GM12878 (cell line): ENCODE measurements around the gene RFT1. TPM values are rescaled to one million over a fixed set of nuclear protein-coding genes. Genes with fewer than 3 reads are reported as not detected.

Experiments used
- ATAC-seq: fragments of 200-7000 bp; cut with Tn5 transposase; 3 replicates; pipeline ENCODE4 v1.9.1; 2020; ENCODE audit warnings: mild to moderate bottlenecking, moderate library complexity
- BruUV-seq: library from RNA; stranded (reverse); fragments of 400-500 nt; replicated peaks from 2 replicates; lab custom pipeline; 2021; lab: Mats Ljungman, UMichigan
- CTCF ChIA-PET: fragments of 300-600 bp; sonication (Branson Sonifier 250); formaldehyde crosslinking; extraction: SDS; loops from one replicate; lab custom pipeline; 2021; ENCODE audit warnings: inconsistent platforms; lab: Yijun Ruan, JAX
- POLR2A ChIA-PET: fragments of 350-600 bp; formaldehyde crosslinking; extraction: SDS; loops from one replicate; lab custom pipeline; 2021; ENCODE audit warnings: inconsistent platforms; lab: Charles Lee
- RAD21 ChIA-PET: fragments of 300-600 bp; sonication (Branson Sonifier 250); formaldehyde crosslinking; loops from one replicate; lab custom pipeline; 2023; ENCODE audit warnings: antibody characterized with exemption; ENCODE audit not compliant: unreplicated experiment; lab: Charles Lee
- SMC1A ChIA-PET: fragments of 300-600 bp; sonication (Branson Sonifier 250); formaldehyde crosslinking; loops from one replicate; lab custom pipeline; 2023; ENCODE audit not compliant: unreplicated experiment, uncharacterized antibody; lab: Charles Lee
- DNase-seq: peaks from one replicate; pipeline ENCODE4 v3.0.0-alpha.2; 2011; ENCODE audit warnings: low read depth, low spot score
- FAIRE-seq: peaks from 3 replicates; lab custom pipeline; 2011; peaks lifted over from hg19 to GRCh38; lab: Jason Lieb, UNC
- H2AFZ ChIP-seq: 2 replicates; pipeline ENCODE4 v1.6.0; 2011; ENCODE audit warnings: low read depth, low read length, control low read depth; ENCODE audit not compliant: control insufficient read depth
- H3K27ac ChIP-seq: 2 replicates; pipeline ENCODE4 v1.5.1; 2011; ENCODE audit warnings: control low read depth; ENCODE audit not compliant: control insufficient read depth, insufficient read depth
- H3K27me3 ChIP-seq, 2 experiments: replicated peaks in 1 of 2; 2 replicates each; pipeline versions ENCODE4 v1.6.0 to v1.6.1; 2011; ENCODE audit warnings: low read length in 1 of 2; ENCODE audit not compliant: control insufficient read depth in 2 of 2, insufficient read depth in 2 of 2
- H3K36me3 ChIP-seq, 2 experiments: 2 replicates each; pipeline ENCODE4 v1.5.1; 2011; ENCODE audit warnings: low read length in 1 of 2; ENCODE audit not compliant: control insufficient read depth in 2 of 2, insufficient read depth in 2 of 2
- H3K4me1 ChIP-seq: 2 replicates; pipeline ENCODE4 v1.6.1; 2011; ENCODE audit warnings: mild to moderate bottlenecking, low read length, moderate library complexity, mixed read lengths; ENCODE audit not compliant: control insufficient read depth, insufficient read depth
- H3K4me2 ChIP-seq: 2 replicates; pipeline ENCODE4 v1.6.0; 2011; ENCODE audit warnings: control low read depth; ENCODE audit not compliant: control insufficient read depth, insufficient read depth
- H3K4me3 ChIP-seq: fragments of 200-600 bp; sonication (generic); 2 replicates; pipeline ENCODE4 v1.5.1; 2016
- H3K79me2 ChIP-seq: 2 replicates; pipeline ENCODE4 v1.6.0; 2011; ENCODE audit warnings: low read length; ENCODE audit not compliant: control insufficient read depth, insufficient read depth
- H3K9ac ChIP-seq: 2 replicates; pipeline ENCODE4 v1.8.0; 2011; ENCODE audit warnings: low read length, control low read depth, mixed read lengths; ENCODE audit not compliant: control insufficient read depth, insufficient read depth
- H3K9me3 ChIP-seq: replicated peaks from 3 replicates; pipeline ENCODE4 v1.5.1; 2011; ENCODE audit warnings: mild to moderate bottlenecking, low read length; ENCODE audit not compliant: control insufficient read depth, insufficient read depth
- H4K20me1 ChIP-seq: 2 replicates; pipeline ENCODE4 v1.6.0; 2011; ENCODE audit not compliant: control insufficient read depth, insufficient read depth
- CHD4 ChIP-seq: fragments of 200-600 bp; sonication (generic); IDR thresholded peaks from 2 replicates; pipeline ENCODE4 v1.6.1; 2016; ENCODE audit warnings: mild to moderate bottlenecking
- CTCF ChIP-seq, 3 experiments: IDR thresholded peaks in 2 of 3; conservative IDR thresholded peaks in 1 of 3; 2 replicates each; pipeline ENCODE4 v1.5.1; 2011; ENCODE audit warnings: low read depth in 3 of 3, low read length in 3 of 3, mild to moderate bottlenecking in 3 of 3, control low read depth in 2 of 3, moderate library complexity in 2 of 3, inconsistent platforms in 1 of 3, mixed read lengths in 1 of 3; ENCODE audit not compliant: control insufficient read depth in 2 of 3, insufficient read depth in 1 of 3; ENCODE audit errors: extremely low read depth in 1 of 3
- EGR1 ChIP-seq, 2 experiments: IDR thresholded peaks; 1 replicate in 1 of 2; 2 replicates in 1 of 2; pipeline ENCODE4 v1.6.1; 2011 to 2012; ENCODE audit warnings: low read depth in 2 of 2, low read length in 2 of 2, borderline replicate concordance in 1 of 2, mild to moderate bottlenecking in 1 of 2, moderate library complexity in 1 of 2
- MEF2A ChIP-seq: IDR thresholded peaks from 2 replicates; pipeline ENCODE4 v1.6.1; 2011; ENCODE audit warnings: low read depth, mild to moderate bottlenecking, low read length, moderate library complexity; ENCODE audit not compliant: insufficient read depth
- MYC ChIP-seq: IDR thresholded peaks from 2 replicates; pipeline ENCODE4 v1.6.1; 2011; ENCODE audit warnings: mild to moderate bottlenecking, low read length, moderate library complexity, inconsistent platforms; ENCODE audit not compliant: insufficient read depth, insufficient replicate concordance, insufficient read length, severe bottlenecking
- PKNOX1 ChIP-seq: fragments of 450-650 bp; IDR thresholded peaks from 2 replicates; pipeline ENCODE4 v1.6.1; 2016; ENCODE audit warnings: mild to moderate bottlenecking
- SRF ChIP-seq, 2 experiments: IDR thresholded peaks; 2 replicates each; pipeline ENCODE4 v1.6.1; 2011; ENCODE audit warnings: low read depth in 2 of 2, low read length in 2 of 2, mild to moderate bottlenecking in 1 of 2, moderate library complexity in 1 of 2
- TCF7 ChIP-seq: IDR thresholded peaks from 2 replicates; pipeline ENCODE4 v1.6.1; 2014; ENCODE audit warnings: antibody characterized with exemption, borderline replicate concordance
- ZNF217 ChIP-seq: fragments of 450-650 bp; IDR thresholded peaks from 2 replicates; pipeline ENCODE4 v1.6.1; 2017; ENCODE audit warnings: antibody characterized with exemption, mild to moderate bottlenecking
- WGBS: methylation state at CpG from one replicate; pipeline ENCODE4 v1.1.6; 2016; ENCODE audit warnings: low lambda C conversion rate; ENCODE audit not compliant: insufficient replicate concordance, insufficient coverage; ENCODE audit errors: missing lambda C conversion rate; 5-methylcytosine and 5-hydroxymethylcytosine counted together
- in situ Hi-C: fragments of 300-500 bp; cut with MboI; formaldehyde crosslinking; loops from 9 replicates; pipeline ENCODE4 v1.14.3; 2018; ENCODE audit warnings: mixed read lengths
- intact Hi-C: fragments of 100-400 bp; cut with micrococcal nuclease; formaldehyde crosslinking; loops from one replicate; pipeline ENCODE4 v1.14.2; 2022; ENCODE audit not compliant: unreplicated experiment
- polyA plus RNA-seq, 11 experiments: library from polyadenylated mRNA; depleted of rRNA in 4 of 11; unstranded in 6 of 11; stranded (reverse) in 5 of 11; fragments of >200 nt; fragmentation: Nextera tagmentation in 4 of 11; fragmentation: Illumina TruSeq in 1 of 11; extraction: Ambion mirVana in 4 of 11; extraction: Trizol in 1 of 11; gene quantifications; 1 replicate in 1 of 11; 2 replicates in 10 of 11; pipeline versions ENCODE4 v1.2.1 to v1.2.3, GENCODE V29; 2011 to 2016; ENCODE audit warnings: inconsistent platforms in 2 of 11, missing spikeins in 2 of 11, low read depth in 1 of 11
- total RNA-seq, 4 experiments: library from RNA; depleted of rRNA in 3 of 4; stranded (reverse); fragments of >200 nt in 3 of 4; fragmentation: Illumina TruSeq in 1 of 4; extraction: Trizol in 1 of 4; gene quantifications; 2 replicates each; pipeline versions ENCODE4 v1.2.1 to v1.2.3, GENCODE V29; 2013 to 2021
- TF ChIP-seq, protein P1 (sequence below): fragments of 450-650 bp; IDR thresholded peaks from 2 replicates; pipeline ENCODE4 v1.6.1; 2017; ENCODE audit warnings: antibody characterized with exemption, mild to moderate bottlenecking, moderate library complexity
- TF ChIP-seq, protein P2 (sequence below): IDR thresholded peaks from 2 replicates; pipeline ENCODE4 v1.6.1; 2011; ENCODE audit warnings: low read depth, mild to moderate bottlenecking, low read length, moderate library complexity, borderline replicate concordance; ENCODE audit errors: extremely low read depth
- TF ChIP-seq, protein P3 (sequence below): fragments of 450-650 bp; formaldehyde crosslinking; IDR thresholded peaks from 2 replicates; pipeline ENCODE4 v1.5.0; 2022; ENCODE audit warnings: mild to moderate bottlenecking, missing genetic modification characterization

RFT1 gene
- total and polyA plus RNA-seq, 10 of the 15 experiments (the other 5 are each of a cell fraction or from before 2014, with no cell fraction given): 16.6 to 75.1 (median 34.5) TPM

DNA sequence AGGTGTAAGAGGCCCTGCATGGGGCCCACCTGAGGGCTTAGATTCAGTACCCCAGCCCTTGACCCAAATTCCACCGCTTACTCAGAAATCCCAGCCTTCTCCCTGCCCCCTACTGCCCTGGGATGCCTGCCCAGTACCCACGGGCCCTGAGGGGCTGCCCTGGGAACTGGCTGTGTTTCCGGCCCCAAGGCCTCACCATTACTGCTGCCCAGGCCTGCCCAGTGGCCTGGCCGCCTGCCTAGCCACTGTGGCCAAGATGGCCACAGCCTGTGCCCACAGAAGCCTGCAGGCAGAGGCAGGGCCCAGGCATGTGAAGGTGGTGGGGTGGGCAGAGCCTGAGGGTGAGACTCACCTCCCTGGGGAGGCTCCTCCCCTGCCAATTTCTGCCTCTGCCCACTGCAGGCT, 24.6 kb upstream of the RFT1 start:
- DNase-seq: no peak
- in situ Hi-C loops: no loop called here
- TF ChIP-seq MYC (no peak), PKNOX1 (no peak), SRF (IDR thresholded peaks at IDR 0.05; ENCODE audit: low read depth in 2 of 2, low read length in 2 of 2) (no peak), TCF7 (no peak), CTCF (IDR thresholded peaks at IDR 0.05 in 2 of 3, conservative IDR thresholded peaks at IDR 0.05 in 1 of 3; ENCODE audit: control insufficient read depth in 2 of 3, extremely low read depth in 1 of 3, insufficient read depth in 1 of 3, low read depth in 3 of 3, low read length in 3 of 3) (no peak), EGR1 (IDR thresholded peaks at IDR 0.05; ENCODE audit: borderline replicate concordance in 1 of 2, low read depth in 2 of 2, low read length in 2 of 2) (no peak), MEF2A (no peak), CHD4 (no peak), ZNF217 (no peak)
- TF ChIP-seq, protein P1, sequence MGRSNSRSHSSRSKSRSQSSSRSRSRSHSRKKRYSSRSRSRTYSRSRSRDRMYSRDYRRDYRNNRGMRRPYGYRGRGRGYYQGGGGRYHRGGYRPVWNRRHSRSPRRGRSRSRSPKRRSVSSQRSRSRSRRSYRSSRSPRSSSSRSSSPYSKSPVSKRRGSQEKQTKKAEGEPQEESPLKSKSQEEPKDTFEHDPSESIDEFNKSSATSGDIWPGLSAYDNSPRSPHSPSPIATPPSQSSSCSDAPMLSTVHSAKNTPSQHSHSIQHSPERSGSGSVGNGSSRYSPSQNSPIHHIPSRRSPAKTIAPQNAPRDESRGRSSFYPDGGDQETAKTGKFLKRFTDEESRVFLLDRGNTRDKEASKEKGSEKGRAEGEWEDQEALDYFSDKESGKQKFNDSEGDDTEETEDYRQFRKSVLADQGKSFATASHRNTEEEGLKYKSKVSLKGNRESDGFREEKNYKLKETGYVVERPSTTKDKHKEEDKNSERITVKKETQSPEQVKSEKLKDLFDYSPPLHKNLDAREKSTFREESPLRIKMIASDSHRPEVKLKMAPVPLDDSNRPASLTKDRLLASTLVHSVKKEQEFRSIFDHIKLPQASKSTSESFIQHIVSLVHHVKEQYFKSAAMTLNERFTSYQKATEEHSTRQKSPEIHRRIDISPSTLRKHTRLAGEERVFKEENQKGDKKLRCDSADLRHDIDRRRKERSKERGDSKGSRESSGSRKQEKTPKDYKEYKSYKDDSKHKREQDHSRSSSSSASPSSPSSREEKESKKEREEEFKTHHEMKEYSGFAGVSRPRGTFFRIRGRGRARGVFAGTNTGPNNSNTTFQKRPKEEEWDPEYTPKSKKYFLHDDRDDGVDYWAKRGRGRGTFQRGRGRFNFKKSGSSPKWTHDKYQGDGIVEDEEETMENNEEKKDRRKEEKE: no peak
- TF ChIP-seq, protein P2, sequence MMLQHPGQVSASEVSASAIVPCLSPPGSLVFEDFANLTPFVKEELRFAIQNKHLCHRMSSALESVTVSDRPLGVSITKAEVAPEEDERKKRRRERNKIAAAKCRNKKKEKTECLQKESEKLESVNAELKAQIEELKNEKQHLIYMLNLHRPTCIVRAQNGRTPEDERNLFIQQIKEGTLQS: no peak
- TF ChIP-seq, protein P3, sequence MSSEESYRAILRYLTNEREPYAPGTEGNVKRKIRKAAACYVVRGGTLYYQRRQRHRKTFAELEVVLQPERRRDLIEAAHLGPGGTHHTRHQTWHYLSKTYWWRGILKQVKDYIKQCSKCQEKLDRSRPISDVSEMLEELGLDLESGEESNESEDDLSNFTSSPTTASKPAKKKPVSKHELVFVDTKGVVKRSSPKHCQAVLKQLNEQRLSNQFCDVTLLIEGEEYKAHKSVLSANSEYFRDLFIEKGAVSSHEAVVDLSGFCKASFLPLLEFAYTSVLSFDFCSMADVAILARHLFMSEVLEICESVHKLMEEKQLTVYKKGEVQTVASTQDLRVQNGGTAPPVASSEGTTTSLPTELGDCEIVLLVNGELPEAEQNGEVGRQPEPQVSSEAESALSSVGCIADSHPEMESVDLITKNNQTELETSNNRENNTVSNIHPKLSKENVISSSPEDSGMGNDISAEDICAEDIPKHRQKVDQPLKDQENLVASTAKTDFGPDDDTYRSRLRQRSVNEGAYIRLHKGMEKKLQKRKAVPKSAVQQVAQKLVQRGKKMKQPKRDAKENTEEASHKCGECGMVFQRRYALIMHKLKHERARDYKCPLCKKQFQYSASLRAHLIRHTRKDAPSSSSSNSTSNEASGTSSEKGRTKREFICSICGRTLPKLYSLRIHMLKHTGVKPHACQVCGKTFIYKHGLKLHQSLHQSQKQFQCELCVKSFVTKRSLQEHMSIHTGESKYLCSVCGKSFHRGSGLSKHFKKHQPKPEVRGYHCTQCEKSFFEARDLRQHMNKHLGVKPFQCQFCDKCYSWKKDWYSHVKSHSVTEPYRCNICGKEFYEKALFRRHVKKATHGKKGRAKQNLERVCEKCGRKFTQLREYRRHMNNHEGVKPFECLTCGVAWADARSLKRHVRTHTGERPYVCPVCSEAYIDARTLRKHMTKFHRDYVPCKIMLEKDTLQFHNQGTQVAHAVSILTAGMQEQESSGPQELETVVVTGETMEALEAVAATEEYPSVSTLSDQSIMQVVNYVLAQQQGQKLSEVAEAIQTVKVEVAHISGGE: no peak

More for the DNA sequence above, 24.6 kb upstream of the RFT1 start:
- Histone ChIP-seq H3K4me2 (no peak overlapping the region), H3K36me3 (no peaks in the 10 kb centered on the region), H2AFZ (no peak overlapping the region), H3K9me3 (no peaks in the 10 kb centered on the region), H3K4me1 (peaks cover 12% of the 10 kb centered on the region), H3K9ac (no peak overlapping the region), H3K27ac (no peak overlapping the region), H3K27me3 (no peaks in the 10 kb centered on the region; a peak in 1 of 4 replicates), H3K4me3 (no peak overlapping the region), H4K20me1 (no peaks in the 10 kb centered on the region), H3K79me2 (no peaks in the 10 kb centered on the region)
- SMC1A ChIA-PET: no interaction called here
- POLR2A ChIA-PET: interaction anchor here (1.0 to 1.2 kb wide), 2 partner anchors 10 to 11 kb away, joined by 3 read pairs; no protein-coding TSS in a partner anchor
- ATAC-seq: no peak
- no TSS peak for BruUV-seq
- WGBS: 30% methylated on average over 4 of the region's 4 CpGs
- no peak for FAIRE-seq
- CTCF ChIA-PET: interaction anchor here (3.6 kb wide), 1 partner anchor 20 kb away, joined by 14 read pairs; no protein-coding TSS in a partner anchor
- RAD21 ChIA-PET: interaction anchor here (0.8 kb wide), 1 partner anchor 41 kb away, joined by 5 read pairs; no protein-coding TSS in a partner anchor
- intact Hi-C loops: no loop called here
